M059J (cell line): Measurements from ENCODE around the gene PIANP. TPM values are rescaled to one million over a fixed set of nuclear protein-coding genes. Genes with fewer than 3 reads are reported as not detected.
"Not testable (repeated sequence)": the region's sequence is repeated elsewhere in the genome, so short reads cannot be mapped to it uniquely, and the experiment has no call there.

Experiments used
- DNase-seq: peaks from one replicate; pipeline ENCODE4 v3.0.0-alpha.2; 2012; ENCODE audit warnings: low read depth
- total RNA-seq: library from RNA; depleted of rRNA; stranded (reverse); fragments of >200 nt; shearing (Covaris generic); gene quantifications from 2 replicates; pipeline ENCODE4 v1.2.3, GENCODE V29; 2014; rRNA removed

Gene PIANP, protein sequence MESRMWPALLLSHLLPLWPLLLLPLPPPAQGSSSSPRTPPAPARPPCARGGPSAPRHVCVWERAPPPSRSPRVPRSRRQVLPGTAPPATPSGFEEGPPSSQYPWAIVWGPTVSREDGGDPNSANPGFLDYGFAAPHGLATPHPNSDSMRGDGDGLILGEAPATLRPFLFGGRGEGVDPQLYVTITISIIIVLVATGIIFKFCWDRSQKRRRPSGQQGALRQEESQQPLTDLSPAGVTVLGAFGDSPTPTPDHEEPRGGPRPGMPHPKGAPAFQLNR
- total RNA-seq = 0.12 TPM in 1 of 2 replicates, not detected in the other

GRCh38 chr12:6700646-6701051, at the start of gene PIANP:
Gene PIANP, minus strand, starts transcription at chr12:6700815. Its CDS starts 2,754 bp downstream, at chr12:6698061.
- peak; percentile 16 for DNase-seq

GRCh38 chr12:6748761-6749160, 48.1 kb upstream of the PIANP start:
- no peak for DNase-seq

DNA sequence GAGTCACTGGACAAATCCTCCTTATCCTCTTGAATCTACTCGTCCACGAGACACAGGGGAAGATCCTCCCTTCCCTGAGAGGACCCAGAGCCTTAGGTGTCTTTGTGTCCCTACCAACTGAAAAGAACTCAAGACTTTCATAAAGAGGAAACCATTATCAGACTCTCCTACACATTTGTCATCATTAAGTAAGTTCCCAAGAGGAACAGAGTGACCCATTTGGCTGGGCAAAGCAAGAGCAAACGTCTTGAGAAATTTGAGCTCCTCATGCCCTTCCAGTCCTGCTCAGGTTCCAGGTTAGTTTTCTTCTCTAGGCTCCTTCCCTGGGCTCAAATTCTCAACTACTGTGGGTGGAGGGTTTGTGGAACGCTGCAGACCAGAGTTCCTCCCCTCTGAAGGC, 46.6 kb upstream of the PIANP start:
- no peak for DNase-seq

DNA sequence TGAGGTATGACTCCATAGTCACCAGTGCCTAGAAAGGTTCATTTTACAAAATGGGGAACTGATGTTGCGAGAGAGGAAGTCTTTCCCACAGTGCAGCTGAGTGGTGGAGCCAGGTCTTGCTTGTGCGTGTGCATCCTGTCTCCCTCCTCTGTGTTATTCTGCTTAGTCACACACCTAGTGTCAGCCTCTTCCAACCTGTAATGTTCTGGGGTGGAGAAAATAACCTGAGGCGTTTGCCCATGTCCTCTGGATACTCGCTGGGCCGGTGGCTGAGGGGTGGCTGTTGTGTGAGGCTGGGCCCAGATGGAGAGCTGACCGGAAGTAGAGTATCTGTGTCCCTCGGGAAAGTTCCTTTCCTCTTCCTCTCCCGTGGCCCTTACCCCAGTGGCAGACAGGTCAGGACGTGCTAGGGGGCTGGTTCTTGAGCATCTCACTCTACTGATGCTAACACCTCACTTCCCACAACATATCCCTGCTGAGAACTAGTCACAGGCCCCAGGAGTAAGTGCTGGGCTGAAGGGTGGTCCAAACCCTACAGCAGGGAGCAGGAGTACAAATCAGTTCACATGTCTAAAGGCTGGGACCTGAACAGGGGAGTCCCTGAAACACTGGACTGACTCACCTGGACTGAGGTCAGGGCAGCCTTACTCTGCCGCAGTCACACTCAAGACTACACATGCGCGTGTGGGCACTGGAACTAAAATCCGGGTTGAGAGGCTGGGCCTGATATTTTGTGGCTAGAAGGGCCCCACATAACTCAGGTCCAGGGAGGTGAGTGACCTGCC, 45.3 kb upstream of the PIANP start:
- DNase-seq = peak; percentile 39

DNA sequence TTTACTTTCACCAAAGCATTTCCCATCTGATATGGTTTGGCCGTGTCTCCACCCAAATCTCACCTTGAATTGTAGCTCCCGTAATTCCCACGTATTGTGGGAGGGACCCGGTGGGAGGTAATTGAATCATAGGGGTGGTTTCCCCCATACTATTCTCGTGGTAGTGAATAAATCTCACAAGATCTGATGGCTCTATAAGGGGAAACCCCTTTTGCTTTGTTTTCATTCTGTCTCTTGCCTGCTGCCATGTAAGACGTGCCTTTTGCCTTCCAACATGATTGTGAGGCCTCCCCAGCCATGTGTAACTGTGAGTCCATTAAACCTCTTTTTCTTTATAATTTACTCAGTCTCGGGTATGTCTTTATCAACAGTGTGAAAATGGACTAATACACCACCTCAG, 42.7 kb upstream of the PIANP start:
- not testable (repeated sequence) for DNase-seq

DNA sequence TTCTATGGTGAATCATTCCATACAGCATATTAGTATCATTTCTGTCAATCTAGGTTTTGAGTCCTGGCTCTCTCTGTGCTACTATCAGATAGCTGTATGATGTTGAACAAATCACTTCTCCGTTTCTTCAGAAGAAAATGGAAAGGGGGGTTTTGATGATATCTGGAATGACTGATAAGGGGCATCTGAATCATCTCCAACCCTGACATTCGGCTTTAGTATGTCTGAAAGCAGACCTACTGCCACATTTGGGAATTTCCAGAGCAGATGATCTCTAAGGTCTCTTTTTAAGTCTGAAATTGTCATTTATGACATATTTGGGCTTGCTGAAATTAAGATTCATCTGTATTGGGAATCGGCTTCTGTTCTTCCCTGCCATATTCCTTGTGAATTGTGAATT, 42.2 kb upstream of the PIANP start:
- no peak for DNase-seq

GRCh38 chr12:6742080-6742479, 41.5 kb upstream of the PIANP start:
- not testable (repeated sequence) for DNase-seq

- DNase-seq = no peak
Measured at GRCh38 chr12:6736754-6737153, 36.1 kb upstream of the PIANP start.

- DNase-seq = peak; percentile 55
Measured at GRCh38 chr12:6735448-6736191, 35.0 kb upstream of the PIANP start.

DNA sequence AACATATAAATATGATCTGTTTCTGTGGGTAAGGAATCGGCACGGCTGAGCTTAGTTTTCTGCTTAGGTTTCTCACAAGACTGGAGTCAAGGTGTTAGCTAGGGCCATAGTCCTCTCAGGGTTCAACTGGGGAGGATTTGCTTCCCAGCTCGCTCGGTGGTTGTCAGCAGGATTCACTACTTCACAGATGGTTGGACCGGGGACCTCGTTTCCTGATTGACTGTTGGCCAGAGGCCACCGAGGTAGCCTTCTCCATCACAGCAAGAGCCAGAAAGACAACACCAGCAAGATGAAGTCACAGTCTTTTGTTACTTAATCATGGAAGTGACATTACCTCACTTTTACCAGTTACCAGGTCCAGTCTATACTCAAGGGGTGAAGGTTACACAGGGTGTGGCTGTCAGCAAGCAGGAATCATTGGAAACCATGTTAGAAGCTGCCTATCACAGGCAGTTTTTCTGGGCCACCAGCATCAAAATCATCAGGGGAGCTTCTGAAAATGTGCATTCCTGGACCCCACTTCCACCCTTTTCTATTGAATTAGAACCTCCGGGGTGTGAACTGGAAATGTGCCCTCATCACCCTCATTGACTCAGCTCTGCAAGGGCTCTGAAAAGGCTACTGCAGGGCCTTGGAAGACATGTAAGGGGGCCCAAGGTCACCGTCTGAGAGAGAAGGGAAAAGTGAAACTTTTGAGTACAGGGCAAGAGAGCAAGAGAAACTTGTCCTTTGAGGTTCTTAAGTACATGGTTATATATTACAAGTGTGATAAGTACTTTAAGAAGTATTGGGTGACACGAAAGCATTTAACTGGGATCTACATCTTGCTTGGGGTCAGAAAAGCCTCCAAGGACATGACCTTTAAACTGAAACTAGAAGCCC, 34.1 kb upstream of the PIANP start:
- DNase-seq = no peak

DNA sequence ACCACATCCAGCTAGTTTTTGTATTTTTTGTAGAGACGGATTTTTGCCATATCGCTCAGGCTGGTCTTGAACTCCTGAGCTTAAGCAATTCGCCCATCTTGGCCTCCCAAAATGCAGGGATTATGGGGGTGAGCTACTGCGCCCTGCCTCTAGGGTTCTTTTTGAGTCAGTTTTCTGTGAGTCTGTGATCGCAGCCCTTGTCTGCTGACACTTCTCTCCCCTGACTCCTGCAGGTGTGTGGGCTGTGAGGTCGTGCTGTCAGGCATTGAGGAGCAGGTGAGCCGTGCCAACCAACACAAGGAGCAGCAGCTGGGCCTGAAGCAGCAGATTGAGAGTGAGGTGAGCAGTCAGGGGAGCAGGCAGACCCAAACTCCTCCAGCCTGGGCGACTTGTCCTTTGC, 29.6 kb upstream of the PIANP start:
- no peak for DNase-seq

DNA sequence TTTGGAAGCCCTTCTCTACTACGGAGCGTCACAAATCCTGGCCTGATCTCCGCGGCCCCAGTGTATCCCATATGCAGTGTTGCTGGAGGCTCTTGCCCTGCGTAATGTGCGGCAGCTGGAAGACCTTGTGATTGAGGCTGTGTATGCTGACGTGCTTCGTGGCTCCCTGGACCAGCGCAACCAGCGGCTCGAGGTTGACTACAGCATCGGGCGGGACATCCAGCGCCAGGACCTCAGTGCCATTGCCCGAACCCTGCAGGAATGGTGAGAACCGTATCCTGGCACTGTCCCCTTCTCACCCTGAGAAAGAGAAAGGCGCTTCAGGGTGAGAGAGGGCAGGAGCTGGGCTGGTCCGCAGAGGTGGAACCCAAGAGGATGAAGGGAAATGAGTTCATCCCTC, 28.6 kb upstream of the PIANP start:
- DNase-seq = no peak

DNA sequence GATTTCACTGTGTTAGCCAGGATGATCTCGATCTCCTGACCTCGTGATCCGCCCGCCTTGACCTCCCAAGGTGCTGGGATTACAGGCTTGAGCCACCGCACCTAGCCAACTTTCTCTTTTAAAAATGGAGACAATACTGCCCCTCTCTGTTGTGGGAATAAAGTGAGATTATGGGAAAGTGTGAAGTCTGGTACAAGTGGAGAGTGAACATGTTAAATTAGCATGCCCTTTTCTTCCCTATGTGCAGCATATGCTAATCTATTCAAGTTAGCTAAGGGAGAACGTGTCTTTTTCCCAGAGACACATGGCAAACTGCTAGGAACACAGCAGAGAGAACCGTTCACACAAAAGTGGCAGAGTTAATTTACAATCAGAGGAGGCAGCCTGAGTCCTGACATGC, 24.7 kb upstream of the PIANP start:
- no peak for DNase-seq

DNA sequence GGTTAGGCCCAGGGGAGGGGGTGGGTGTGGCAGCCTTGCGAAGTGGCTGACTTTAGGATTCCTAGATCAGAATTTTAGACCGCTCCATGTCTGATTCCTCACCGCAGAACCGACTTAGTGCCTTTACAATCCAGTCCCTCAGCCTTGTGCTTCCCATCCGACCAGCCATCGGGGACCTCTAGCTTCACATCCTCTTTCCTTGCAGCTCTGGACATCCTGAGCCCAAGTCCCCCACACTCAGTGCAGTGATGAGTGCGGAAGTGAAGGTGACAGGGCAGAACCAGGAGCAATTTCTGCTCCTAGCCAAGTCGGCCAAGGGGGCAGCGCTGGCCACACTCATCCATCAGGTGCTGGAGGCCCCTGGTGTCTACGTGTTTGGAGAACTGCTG, 23.8 kb upstream of the PIANP start:
- DNase-seq = peak; percentile 32

- DNase-seq = peak; percentile 98
Measured at GRCh38 chr12:6723607-6724408, 23.2 kb upstream of the PIANP start, which contains the start of gene COPS7A. Gene COPS7A, plus strand, starts transcription at chr12:6724046. Its CDS starts 611 bp downstream, at chr12:6724657.

GRCh38 chr12:6722863-6723262, 22.2 kb upstream of the PIANP start:
- no peak for DNase-seq

- DNase-seq = no peak
Measured at GRCh38 chr12:6716874-6717437, 16.3 kb upstream of the PIANP start.

GRCh38 chr12:6716031-6716873, 15.6 kb upstream of the PIANP start:
- DNase-seq = not testable (repeated sequence)

DNA sequence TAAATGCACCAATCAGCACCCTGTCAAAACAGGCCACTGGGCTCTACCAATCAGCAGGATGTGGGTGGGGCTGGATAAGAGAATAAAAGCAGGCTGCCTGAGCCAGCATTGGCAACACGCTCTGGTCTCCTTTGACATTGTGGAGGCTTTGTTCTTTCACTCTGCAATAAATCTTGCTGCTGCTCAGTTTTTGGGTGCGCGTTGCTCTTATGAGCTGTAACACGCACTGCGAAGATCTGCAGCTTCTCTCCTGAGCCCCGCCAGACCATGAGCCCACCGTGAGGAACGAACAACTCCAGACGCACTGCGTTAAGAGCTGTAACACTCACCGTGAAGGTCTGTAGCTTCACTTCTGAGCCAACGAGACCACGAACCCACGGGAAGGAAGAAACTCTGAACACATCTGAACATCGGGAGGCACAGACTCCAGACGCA, 8.4 kb upstream of the PIANP start:
- DNase-seq = no peak
